Keratinocyte (primary cell): Measurements from ENCODE around the gene DPYD. TPM values are rescaled to one million over a fixed set of nuclear protein-coding genes. Genes with fewer than 3 reads are reported as not detected.

Source experiments
- DNase-seq: peaks from one replicate; pipeline ENCODE4 v3.0.0-alpha.2; 2011; ENCODE audit warnings: low read depth, missing footprints, low spot score
- FAIRE-seq: peaks from 2 replicates; lab custom pipeline; 2011; peaks lifted over from hg19 to GRCh38; lab: Jason Lieb, UNC
- H2AFZ ChIP-seq: 2 replicates; pipeline ENCODE4 v1.6.0; 2012; ENCODE audit warnings: low read length, control low read depth, inconsistent platforms; ENCODE audit not compliant: control insufficient read depth
- H3K27ac ChIP-seq: 2 replicates; pipeline ENCODE4 v1.5.1; 2011; ENCODE audit warnings: low read length; ENCODE audit not compliant: control insufficient read depth, insufficient read depth
- H3K27me3 ChIP-seq: 3 replicates; pipeline ENCODE4 v1.6.0; 2011; ENCODE audit warnings: low read length; ENCODE audit not compliant: control insufficient read depth, insufficient read depth; ENCODE audit errors: extremely low read depth
- H3K36me3 ChIP-seq, 2 experiments: 2 replicates in 1 of 2; 3 replicates in 1 of 2; pipeline ENCODE4 v1.5.1; 2011; ENCODE audit warnings: low read length in 2 of 2, mild to moderate bottlenecking in 1 of 2; ENCODE audit not compliant: control insufficient read depth in 2 of 2, insufficient read depth in 2 of 2; ENCODE audit errors: extremely low read depth in 1 of 2
- H3K4me1 ChIP-seq: 3 replicates; pipeline ENCODE4 v1.5.1; 2011; ENCODE audit warnings: low read length; ENCODE audit not compliant: control insufficient read depth, insufficient read depth; ENCODE audit errors: extremely low read depth
- H3K4me2 ChIP-seq: 3 replicates; pipeline ENCODE4 v1.6.0; 2011; ENCODE audit warnings: low read depth, low read length; ENCODE audit not compliant: control insufficient read depth, insufficient read depth; ENCODE audit errors: extremely low read depth
- H3K4me3 ChIP-seq, 3 experiments: fragments of 200-600 bp in 1 of 3; sonication (generic) in 1 of 3; 2 replicates in 2 of 3; 3 replicates in 1 of 3; pipeline ENCODE4 v1.5.1; 2011 to 2016; ENCODE audit warnings: low read length in 3 of 3, mild to moderate bottlenecking in 3 of 3, control low read depth in 2 of 3, inconsistent platforms in 1 of 3, low read depth in 1 of 3, mixed read lengths in 1 of 3, mixed run types in 1 of 3, moderate library complexity in 1 of 3; ENCODE audit not compliant: control insufficient read depth in 2 of 3, insufficient read depth in 2 of 3; ENCODE audit errors: extremely low read depth in 1 of 3
- H3K79me2 ChIP-seq: 2 replicates; pipeline ENCODE4 v1.6.0; 2012; ENCODE audit warnings: low read length; ENCODE audit not compliant: control insufficient read depth, insufficient read depth
- H3K9ac ChIP-seq: 3 replicates; pipeline ENCODE4 v1.6.0; 2011; ENCODE audit warnings: low read length; ENCODE audit not compliant: control insufficient read depth, insufficient read depth; ENCODE audit errors: extremely low read depth
- H3K9me1 ChIP-seq: 3 replicates; pipeline ENCODE4 v1.6.0; 2011; ENCODE audit warnings: low read length; ENCODE audit not compliant: control insufficient read depth, insufficient read depth; ENCODE audit errors: extremely low read depth
- H3K9me3 ChIP-seq: 2 replicates; pipeline ENCODE4 v1.5.1; 2012; ENCODE audit warnings: low read depth, low read length; ENCODE audit not compliant: control insufficient read depth
- H4K20me1 ChIP-seq: 3 replicates; pipeline ENCODE4 v1.6.0; 2011; ENCODE audit warnings: low read length; ENCODE audit not compliant: control insufficient read depth, insufficient read depth; ENCODE audit errors: extremely low read depth
- CTCF ChIP-seq, 3 experiments: IDR thresholded peaks in 1 of 3; conservative IDR thresholded peaks in 1 of 3; optimal IDR thresholded peaks in 1 of 3; 2 replicates in 2 of 3; 3 replicates in 1 of 3; pipeline versions ENCODE3 to v1.5.1; 2011; ENCODE audit warnings: low read length in 3 of 3, mild to moderate bottlenecking in 3 of 3, moderate library complexity in 2 of 3, control low read depth in 1 of 3, inconsistent platforms in 1 of 3; ENCODE audit not compliant: insufficient read depth in 2 of 3; ENCODE audit errors: extremely low read depth in 1 of 3
- EZH2 ChIP-seq: IDR thresholded peaks from one replicate; pipeline ENCODE4 v1.6.1; 2012; ENCODE audit warnings: inconsistent platforms, mild to moderate bottlenecking, low read length, moderate library complexity
- dilution Hi-C: fragments of 300-500 bp; cut with MboI; formaldehyde crosslinking; loops from one replicate; pipeline ENCODE4 v1.7.0; 2020; ENCODE audit warnings: low sequenced_read_pairs; ENCODE audit not compliant: extremely low pct_ligation_motif_present
- polyA plus RNA-seq, 5 experiments: library from polyadenylated mRNA; depleted of rRNA in 3 of 5; stranded (reverse) in 3 of 5; stranded (forward) in 1 of 5; unstranded in 1 of 5; fragments of >200 nt; gene quantifications; 1 replicate in 1 of 5; 2 replicates in 3 of 5; 3 replicates in 1 of 5; pipeline versions ENCODE4 v1.2.1 to v1.2.3, GENCODE V29; 2011 to 2012; ENCODE audit warnings: missing spikeins in 2 of 5, low read depth in 1 of 5, low replicate concordance in 1 of 5

The DPYD gene
- polyA plus RNA-seq, 1 donor (not counting 4 experiments of a cell fraction or from before 2014, with no cell fraction given): 1.9 TPM

GRCh38 chr1:97139512-97139911 is 781.3 kb downstream of the DPYD start:
- Histone ChIP-seq H3K36me3 (no peaks in the 10 kb centered on the region), H3K79me2 (no peaks in the 10 kb centered on the region), H4K20me1 (no peaks in the 10 kb centered on the region), H3K4me1 (peaks cover 12% of the 10 kb centered on the region), H3K4me2 (no peak overlapping the region), H3K27ac (no peak overlapping the region), H3K27me3 (no peaks in the 10 kb centered on the region), H2AFZ (no peak overlapping the region), H3K9me1 (no peaks in the 10 kb centered on the region), H3K9me3 (no peaks in the 10 kb centered on the region), H3K4me3 (no peak overlapping the region), H3K9ac (no peak overlapping the region)
- TF ChIP-seq CTCF (optimal IDR thresholded peaks at IDR 0.05 in 1 of 3, IDR thresholded peaks at IDR 0.05 in 1 of 3, conservative IDR thresholded peaks at IDR 0.05 in 1 of 3; ENCODE audit: extremely low read depth in 1 of 3, insufficient read depth in 2 of 3, low read length in 3 of 3) (no peak), EZH2 (no peak)
- DNase-seq: no peak
- peak; percentile 5 for FAIRE-seq
- dilution Hi-C loops: no loop called here

- no peaks in the 10 kb centered on the region for H3K36me3 ChIP-seq
- no peak overlapping the region for H3K4me2 ChIP-seq
- DNase-seq (no peak), FAIRE-seq (no peak)
- H3K4me3 ChIP-seq: no peak overlapping the region
- dilution Hi-C loops: no loop called here
- no peak overlapping the region for H3K27ac ChIP-seq
- no peak overlapping the region for H3K9ac ChIP-seq
- H3K79me2 ChIP-seq: no peaks in the 10 kb centered on the region
- peaks cover 4% of the 10 kb centered on the region for H3K4me1 ChIP-seq
- H3K9me1 ChIP-seq: no peaks in the 10 kb centered on the region
- H2AFZ ChIP-seq: no peak overlapping the region
- no peaks in the 10 kb centered on the region for H4K20me1 ChIP-seq
- no peaks in the 10 kb centered on the region for H3K27me3 ChIP-seq
- TF ChIP-seq EZH2 (no peak), CTCF (optimal IDR thresholded peaks at IDR 0.05 in 1 of 3, IDR thresholded peaks at IDR 0.05 in 1 of 3, conservative IDR thresholded peaks at IDR 0.05 in 1 of 3; ENCODE audit: extremely low read depth in 1 of 3, insufficient read depth in 2 of 3, low read length in 3 of 3) (no peak)
- no peaks in the 10 kb centered on the region for H3K9me3 ChIP-seq
Observed at GRCh38 chr1:97138515-97139032, 782.3 kb downstream of the DPYD start.
